Activated CD8-positive, alpha-beta memory T cell treated with anti-CD3 and anti-CD28 coated beads for 4 hours (primary cell): ENCODE results near the gene IGSF23.
"Not testable (repeated sequence)": the region's sequence is repeated elsewhere in the genome, so short reads cannot be mapped to it uniquely, and the experiment has no call there.

Experiments used
- DNase-seq, 2 donors: peaks; one replicate each; pipeline ENCODE4 v3.0.0-alpha.2; 2020; ENCODE audit warnings: low read depth in 2 of 2

Gene IGSF23

GRCh38 chr19:44587963-44588770 is 25.2 kb upstream of the IGSF23 start:
- no peak for DNase-seq

- DNase-seq = no peak
Measured at GRCh38 chr19:44588771-44589112, 24.6 kb upstream of the IGSF23 start.

- DNase-seq = no peak
Measured at GRCh38 chr19:44590245-44591059, 22.9 kb upstream of the IGSF23 start.

- DNase-seq = not testable (repeated sequence)
Measured at GRCh38 chr19:44591340-44591993, 21.9 kb upstream of the IGSF23 start.

- DNase-seq = no peak
Measured at GRCh38 chr19:44592451-44592890, 20.9 kb upstream of the IGSF23 start.

GRCh38 chr19:44593294-44593693 is 20.1 kb upstream of the IGSF23 start:
- no peak for DNase-seq

- not testable (repeated sequence) for DNase-seq
Measured at GRCh38 chr19:44593866-44594266, 19.5 kb upstream of the IGSF23 start.

- no peak for DNase-seq
Measured at GRCh38 chr19:44596428-44597130, 16.8 kb upstream of the IGSF23 start.

- DNase-seq = no peak
Measured at GRCh38 chr19:44597131-44597491, 16.3 kb upstream of the IGSF23 start.

- DNase-seq = no peak
Measured at GRCh38 chr19:44598355-44598754, 15.0 kb upstream of the IGSF23 start.

- no peak for DNase-seq
Measured at GRCh38 chr19:44598880-44599279, 14.5 kb upstream of the IGSF23 start.

GRCh38 chr19:44600466-44600865 is 12.9 kb upstream of the IGSF23 start:
- no peak for DNase-seq

GRCh38 chr19:44602081-44602480 is 11.3 kb upstream of the IGSF23 start:
- no peak for DNase-seq

- no peak for DNase-seq
Measured at GRCh38 chr19:44603201-44603945, 10.0 kb upstream of the IGSF23 start.

- no peak for DNase-seq
Measured at GRCh38 chr19:44604241-44604640, 9.1 kb upstream of the IGSF23 start.

- DNase-seq = no peak
Measured at GRCh38 chr19:44605547-44605946, 7.8 kb upstream of the IGSF23 start.

GRCh38 chr19:44607049-44607448 is 6.3 kb upstream of the IGSF23 start:
- no peak for DNase-seq

- DNase-seq = no peak
Measured at GRCh38 chr19:44607917-44608316, 5.4 kb upstream of the IGSF23 start.

GRCh38 chr19:44608391-44608821 is 5.0 kb upstream of the IGSF23 start:
- no peak for DNase-seq

GRCh38 chr19:44609219-44609618 is 4.1 kb upstream of the IGSF23 start:
- DNase-seq = no peak

- DNase-seq = not testable (repeated sequence)
Measured at GRCh38 chr19:44610497-44610896, 2.9 kb upstream of the IGSF23 start.
